Measurements from ENCODE around the gene DOCK7. TPM values are rescaled to one million over a fixed set of nuclear protein-coding genes. Genes with fewer than 3 reads are reported as not detected.

DOCK7 gene
- total RNA-seq, 1 experiment from 2014 or later, result 43.6 TPM

- DNase-seq, result no peak
- H3K9me3 Mint-ChIP-seq (ENCODE audit: unreplicated experiment), result no peaks in the 10 kb centered on the region
- POLR2A ChIA-PET, result no interaction called here
- no TSS peak for BruUV-seq (replicated peaks)
- H3K27me3 Mint-ChIP-seq (ENCODE audit: insufficient read depth, unreplicated experiment), result no peaks in the 10 kb centered on the region
- Histone ChIP-seq H3K4me1 (no peaks in the 10 kb centered on the region), H3K4me3 (ENCODE audit: low read depth, low read length) (no peak overlapping the region), H3K36me3 (ENCODE audit: control insufficient read depth, insufficient read depth, low read length) (no peaks in the 10 kb centered on the region), H3K9me3 (no peaks in the 10 kb centered on the region), H3K27me3 (replicated peaks; ENCODE audit: control insufficient read depth, insufficient read depth, low read length) (no peaks in the 10 kb centered on the region)
- no peak overlapping the region for H3K27ac Mint-ChIP-seq (ENCODE audit: unreplicated experiment)
- intact Hi-C loops (cut with micrococcal nuclease; ENCODE audit: unreplicated experiment), result no loop called here
- no peaks in the 10 kb centered on the region for H3K36me3 Mint-ChIP-seq (ENCODE audit: insufficient read depth, unreplicated experiment)
- CTCF ChIA-PET, result no interaction called here
- H3K4me3 Mint-ChIP-seq (ENCODE audit: unreplicated experiment), result no peak overlapping the region
- no peaks in the 10 kb centered on the region for H3K4me1 Mint-ChIP-seq (ENCODE audit: low read depth, unreplicated experiment)
- no peak for TF ChIP-seq CTCF (IDR thresholded peaks at IDR 0.05; ENCODE audit: insufficient read depth in 1 of 2, low read depth in 1 of 2, low read length in 1 of 2, severe bottlenecking in 1 of 2, unreplicated experiment in 1 of 2)
Measured at GRCh38 chr1:62487956-62488355, 200.2 kb downstream of the DOCK7 start.

GRCh38 chr1:62484824-62485468 is 203.2 kb downstream of the DOCK7 start:
- POLR2A ChIA-PET, result no interaction called here
- peaks cover 5% of the 10 kb centered on the region for H3K4me1 Mint-ChIP-seq (ENCODE audit: low read depth, unreplicated experiment)
- H3K4me1 ChIP-seq, result no peaks in the 10 kb centered on the region
- H3K4me3 ChIP-seq (ENCODE audit: low read depth, low read length), result no peak overlapping the region
- TF ChIP-seq CTCF (IDR thresholded peaks at IDR 0.05; ENCODE audit: insufficient read depth in 1 of 2, low read depth in 1 of 2, low read length in 1 of 2, severe bottlenecking in 1 of 2, unreplicated experiment in 1 of 2), result no peak
- no peak overlapping the region for H3K4me3 Mint-ChIP-seq (ENCODE audit: unreplicated experiment)
- H3K27ac Mint-ChIP-seq (ENCODE audit: unreplicated experiment), result no peak overlapping the region
- CTCF ChIA-PET, result no interaction called here
- DNase-seq, result no peak
- H3K9me3 Mint-ChIP-seq (ENCODE audit: unreplicated experiment), result no peaks in the 10 kb centered on the region
- intact Hi-C loops (cut with micrococcal nuclease; ENCODE audit: unreplicated experiment), result no loop called here
- H3K36me3 Mint-ChIP-seq (ENCODE audit: insufficient read depth, unreplicated experiment), result peaks cover 11% of the 10 kb centered on the region
- no peaks in the 10 kb centered on the region for H3K36me3 ChIP-seq (ENCODE audit: control insufficient read depth, insufficient read depth, low read length)
- BruUV-seq (replicated peaks), result no TSS peak
- H3K27me3 ChIP-seq (replicated peaks; ENCODE audit: control insufficient read depth, insufficient read depth, low read length), result no peaks in the 10 kb centered on the region
- H3K9me3 ChIP-seq, result no peaks in the 10 kb centered on the region
- H3K27me3 Mint-ChIP-seq (ENCODE audit: insufficient read depth, unreplicated experiment), result no peaks in the 10 kb centered on the region

- H3K4me1 ChIP-seq, result no peaks in the 10 kb centered on the region
- no peak overlapping the region for H3K27ac Mint-ChIP-seq (ENCODE audit: unreplicated experiment)
- POLR2A ChIA-PET, result no interaction called here
- H3K4me3 ChIP-seq (ENCODE audit: low read depth, low read length), result no peak overlapping the region
- H3K36me3 Mint-ChIP-seq (ENCODE audit: insufficient read depth, unreplicated experiment), result peaks cover 15% of the 10 kb centered on the region
- H3K4me3 Mint-ChIP-seq (ENCODE audit: unreplicated experiment), result no peak overlapping the region
- peaks cover 5% of the 10 kb centered on the region for H3K4me1 Mint-ChIP-seq (ENCODE audit: low read depth, unreplicated experiment)
- no peaks in the 10 kb centered on the region for H3K27me3 ChIP-seq (replicated peaks; ENCODE audit: control insufficient read depth, insufficient read depth, low read length)
- no peaks in the 10 kb centered on the region for H3K27me3 Mint-ChIP-seq (ENCODE audit: insufficient read depth, unreplicated experiment)
- no peaks in the 10 kb centered on the region for H3K9me3 ChIP-seq
- CTCF ChIA-PET, result no interaction called here
- TF ChIP-seq CTCF (IDR thresholded peaks at IDR 0.05; ENCODE audit: insufficient read depth in 1 of 2, low read depth in 1 of 2, low read length in 1 of 2, severe bottlenecking in 1 of 2, unreplicated experiment in 1 of 2), result no peak
- DNase-seq, result no peak
- BruUV-seq (replicated peaks), result no TSS peak
- intact Hi-C loops (cut with micrococcal nuclease; ENCODE audit: unreplicated experiment), result no loop called here
- H3K9me3 Mint-ChIP-seq (ENCODE audit: unreplicated experiment), result no peaks in the 10 kb centered on the region
- H3K36me3 ChIP-seq (ENCODE audit: control insufficient read depth, insufficient read depth, low read length), result no peaks in the 10 kb centered on the region
Measured at GRCh38 chr1:62481681-62482080, 206.5 kb downstream of the DOCK7 start.
